ENCODE measurements around the gene CCDC7.
"Not testable (repeated sequence)": the region's sequence is repeated elsewhere in the genome, so short reads cannot be mapped to it uniquely, and the experiment has no call there.

CCDC7 gene

DNA sequence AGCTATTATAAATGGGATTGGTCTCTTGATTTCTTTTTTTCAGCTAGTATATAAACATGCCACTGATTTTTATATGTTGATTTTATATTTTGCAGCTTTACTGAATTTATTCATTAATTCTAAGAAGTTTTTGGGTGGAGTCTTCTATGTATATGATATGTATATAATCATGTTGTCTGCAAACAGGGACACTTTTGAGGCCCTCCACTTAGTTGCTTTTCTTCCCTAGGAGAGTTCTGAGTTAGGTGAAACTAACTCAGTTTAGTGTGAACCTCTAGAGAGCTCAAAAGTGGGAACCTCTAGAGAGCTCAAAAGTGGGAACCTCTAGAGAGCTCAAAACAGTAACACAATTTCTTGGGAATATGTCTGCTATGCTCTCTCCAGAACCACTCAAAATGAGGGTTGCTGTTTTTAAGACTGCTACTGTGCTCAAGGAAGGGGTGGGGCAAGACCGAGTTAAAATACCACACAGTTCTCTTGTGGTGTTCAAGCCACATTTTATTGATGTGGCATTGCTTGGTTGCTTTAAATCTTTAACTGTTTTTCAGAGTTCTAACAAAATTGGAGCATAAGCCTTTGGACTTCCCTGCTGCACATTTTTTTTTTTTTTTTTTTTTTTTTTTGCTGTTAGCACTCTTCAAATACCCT lies 13.2 kb downstream of the CCDC7 start:
- DNase-seq, result peak; percentile 83

DNA sequence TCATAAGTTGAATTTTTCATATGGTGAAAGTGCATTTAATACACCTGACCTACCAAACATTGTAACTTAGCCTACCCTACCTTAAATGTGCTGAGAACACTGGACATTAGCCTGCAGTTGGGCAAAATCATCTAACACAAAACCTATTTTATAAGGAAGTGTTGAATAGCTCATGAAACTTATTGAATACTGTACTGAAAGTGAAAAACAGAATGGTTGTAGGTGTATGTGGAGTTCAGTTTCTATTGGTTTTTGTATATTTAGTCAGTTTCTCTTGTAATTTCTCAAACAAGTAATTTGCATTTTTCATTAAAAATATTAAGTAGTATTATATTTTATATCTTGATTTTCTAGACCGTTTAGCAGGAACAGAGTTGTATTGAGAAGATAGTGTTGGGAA lies 15.3 kb downstream of the CCDC7 start:
- no peak for DNase-seq

DNA sequence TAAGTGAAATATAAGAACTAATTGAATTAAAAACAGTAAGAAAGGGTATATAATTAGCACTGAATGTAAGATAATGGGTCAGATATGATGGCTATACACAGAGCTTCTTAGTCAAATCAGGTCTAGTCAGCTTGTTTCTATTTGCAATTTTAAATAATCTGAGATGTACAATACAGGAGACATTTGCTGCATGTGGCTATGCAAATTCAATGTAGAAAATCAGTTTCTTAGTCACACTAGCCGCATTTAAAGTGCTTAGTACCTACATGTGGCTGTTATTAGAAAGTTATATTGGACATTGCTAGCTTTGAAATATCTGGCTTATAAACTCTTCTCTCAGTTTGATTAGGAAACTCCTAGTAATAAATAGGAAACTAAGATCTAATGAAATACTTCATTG lies 25.3 kb downstream of the CCDC7 start:
- DNase-seq, result no peak

DNA sequence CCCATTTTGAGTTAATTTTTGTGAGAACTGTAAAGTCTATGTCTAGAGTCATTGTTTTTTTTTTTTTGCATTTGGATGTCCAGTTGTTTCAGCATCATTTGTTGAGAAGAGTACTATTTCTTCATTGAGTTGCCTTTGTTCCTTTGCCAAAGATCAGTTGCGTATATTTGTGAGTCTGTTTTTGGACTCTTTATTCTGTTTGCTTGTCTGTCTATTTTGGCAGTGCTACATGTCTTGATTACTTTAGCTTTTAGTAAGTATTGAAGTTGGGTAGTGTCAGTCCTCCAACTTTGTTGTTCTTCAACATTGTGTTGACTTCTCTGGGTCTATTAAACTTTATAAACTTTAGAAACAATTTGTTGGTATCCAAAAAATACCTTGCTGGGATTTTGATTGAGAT lies 31.6 kb downstream of the CCDC7 start:
- DNase-seq, result no peak

DNA sequence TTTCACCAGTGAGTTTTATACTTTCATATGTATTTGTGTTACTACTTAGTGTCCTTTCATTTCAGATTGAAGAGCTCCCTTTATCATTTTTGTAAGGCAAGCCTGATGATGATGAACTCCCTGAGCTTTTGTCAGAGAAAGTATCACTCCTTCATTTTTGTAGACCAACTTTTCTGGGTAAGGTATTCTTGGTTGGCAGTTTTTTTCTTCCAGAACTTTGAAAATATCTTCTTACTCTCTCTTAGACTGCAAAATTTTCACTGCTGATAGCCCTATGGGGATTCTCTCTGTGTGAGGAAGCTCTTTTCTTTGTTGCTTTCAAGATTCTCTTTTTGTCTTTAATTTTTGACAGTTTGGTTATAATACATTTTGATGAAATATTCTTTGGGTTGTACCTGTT lies 35.7 kb downstream of the CCDC7 start:
- no peak for DNase-seq

DNA sequence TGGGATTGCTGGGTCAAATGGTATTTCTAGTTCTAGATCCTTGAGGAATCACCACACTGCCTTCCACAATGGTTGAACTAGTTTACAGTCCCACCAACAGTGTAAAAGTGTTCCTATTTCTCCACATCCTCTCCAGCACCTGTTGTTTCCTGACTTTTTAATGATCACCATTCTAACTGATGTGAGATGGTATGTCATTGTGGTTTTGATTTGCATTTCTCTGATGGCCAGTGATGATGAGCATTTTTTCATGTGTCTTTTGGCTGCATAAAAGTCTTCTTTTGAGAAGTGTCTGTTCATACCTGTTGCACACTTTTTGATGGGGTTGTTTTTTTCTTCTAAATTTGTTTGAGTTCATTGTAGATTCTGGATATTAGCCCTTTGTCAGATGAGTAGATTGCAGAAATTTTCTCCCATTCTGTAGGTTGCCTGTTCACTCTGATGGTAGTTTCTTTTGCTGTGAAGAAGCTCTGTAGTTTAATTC lies 37.1 kb downstream of the CCDC7 start:
- DNase-seq, result not testable (repeated sequence)

DNA sequence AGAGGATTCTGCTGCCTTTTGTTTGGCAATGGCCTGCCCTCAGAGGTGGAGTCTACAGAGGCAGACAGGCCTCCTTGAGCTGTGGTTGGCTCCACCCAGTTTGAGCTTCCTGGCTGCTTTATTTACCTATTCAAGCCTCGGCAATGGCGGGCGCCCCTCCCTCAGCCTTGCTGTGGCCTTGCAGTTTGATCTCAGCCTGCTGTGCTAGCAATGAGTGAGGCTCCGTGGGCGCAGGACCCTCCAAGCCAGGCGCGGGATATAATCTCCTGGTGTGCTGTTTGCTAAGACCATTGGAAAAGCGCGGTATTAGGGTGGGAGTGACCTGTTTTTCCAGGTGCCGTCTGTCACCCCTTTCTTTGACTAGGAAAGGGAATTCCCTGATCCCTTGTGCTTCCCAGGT lies 42.1 kb downstream of the CCDC7 start:
- DNase-seq, result not testable (repeated sequence)

DNA sequence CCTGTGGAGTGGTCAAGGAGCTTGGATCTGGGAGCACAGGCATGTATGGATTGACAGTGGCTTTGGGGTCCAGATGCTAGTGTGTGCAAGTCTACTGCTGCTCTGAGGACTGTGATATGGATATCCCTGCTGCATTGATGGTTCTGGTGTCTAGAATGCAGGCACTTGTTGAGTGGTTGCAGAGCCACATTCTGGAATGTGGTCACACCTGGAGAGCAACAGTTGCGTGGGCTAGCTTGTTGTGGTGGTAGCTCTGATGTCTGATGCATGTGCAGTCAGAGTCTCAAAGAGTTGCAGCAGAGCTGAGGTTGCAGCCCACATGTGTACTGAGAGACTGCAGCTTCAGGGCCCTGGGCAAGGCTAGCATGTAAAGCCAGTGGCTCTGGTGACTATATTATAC lies 43.2 kb downstream of the CCDC7 start:
- no peak for DNase-seq

DNA sequence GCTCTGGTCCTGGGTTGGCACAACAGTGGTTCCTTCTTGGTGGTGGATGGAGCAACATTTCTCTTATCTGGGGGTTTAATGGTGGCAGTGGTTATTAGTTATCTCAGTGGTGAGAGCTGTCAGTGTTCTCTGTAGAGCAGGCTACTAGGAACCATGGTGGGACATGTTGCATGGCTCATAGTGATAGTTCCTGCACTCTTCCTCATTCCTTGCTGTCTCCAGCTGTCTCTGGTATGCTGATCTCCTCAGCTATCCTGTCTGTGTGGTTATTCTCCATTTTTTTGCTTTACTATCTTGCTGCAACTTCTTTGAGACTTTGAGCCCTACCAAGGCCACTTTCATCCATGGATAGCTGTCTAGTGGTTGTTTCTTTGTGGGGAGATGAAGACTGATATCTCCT lies 44.0 kb downstream of the CCDC7 start:
- no peak for DNase-seq

DNA sequence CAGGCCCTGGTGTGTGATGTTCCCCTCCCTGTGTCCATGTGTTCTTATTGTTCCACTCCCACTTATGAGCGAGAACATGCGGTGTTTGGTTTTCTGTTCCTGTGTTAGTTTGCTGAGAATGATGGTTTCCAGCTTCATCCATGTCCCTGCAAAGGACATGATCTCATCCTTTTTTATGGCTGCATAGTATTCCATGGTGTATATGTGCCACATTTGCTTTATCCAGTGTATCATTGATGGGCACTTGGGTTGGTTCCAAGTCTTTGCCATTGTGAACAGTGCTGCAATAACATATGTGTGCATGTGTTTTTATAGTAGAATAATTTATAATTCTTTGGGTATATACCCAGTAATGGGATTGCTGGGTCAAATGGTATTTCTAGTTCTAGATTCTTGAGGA lies 48.6 kb downstream of the CCDC7 start:
- DNase-seq, result not testable (repeated sequence)

DNA sequence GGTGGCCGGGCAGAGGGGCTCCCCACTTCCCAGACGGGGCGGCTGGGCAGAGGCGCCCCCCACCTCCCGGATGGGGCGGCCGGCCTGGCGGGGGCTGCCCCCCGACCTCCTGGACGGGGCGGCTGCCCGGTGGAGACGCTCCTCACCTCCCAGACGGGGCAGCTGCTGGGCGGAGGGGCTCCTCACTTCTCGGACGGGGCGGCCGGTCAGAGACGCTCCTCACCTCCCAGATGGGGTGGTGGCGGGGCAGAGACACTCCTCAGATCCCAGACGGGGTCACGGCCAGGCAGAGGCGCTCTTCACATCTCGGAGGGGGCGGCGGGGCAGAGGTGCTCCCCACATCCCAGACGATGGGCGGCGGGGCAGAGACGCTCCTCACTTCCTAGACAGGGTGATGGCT lies 54.2 kb downstream of the CCDC7 start:
- DNase-seq, result not testable (repeated sequence)

DNA sequence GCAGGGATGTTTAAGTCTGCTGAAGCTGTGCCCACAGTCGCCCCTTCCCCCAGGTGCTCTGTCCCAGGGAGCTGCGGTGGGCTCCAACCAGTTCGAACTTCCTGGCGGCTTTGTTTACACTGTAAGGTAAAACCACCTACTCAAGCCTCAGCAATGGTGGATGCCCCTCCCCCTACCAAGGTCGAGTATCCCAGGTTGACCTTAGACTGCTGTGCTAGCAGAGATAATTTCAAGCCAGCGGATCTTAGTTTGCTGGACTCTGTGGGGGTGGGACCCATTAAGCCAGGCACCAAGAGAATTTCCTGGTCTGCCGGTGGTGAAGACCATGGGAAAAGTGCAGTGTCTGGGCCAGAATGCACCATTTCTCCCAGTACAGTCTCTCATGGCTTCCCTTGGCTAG lies 56.0 kb downstream of the CCDC7 start:
- no peak for DNase-seq

DNA sequence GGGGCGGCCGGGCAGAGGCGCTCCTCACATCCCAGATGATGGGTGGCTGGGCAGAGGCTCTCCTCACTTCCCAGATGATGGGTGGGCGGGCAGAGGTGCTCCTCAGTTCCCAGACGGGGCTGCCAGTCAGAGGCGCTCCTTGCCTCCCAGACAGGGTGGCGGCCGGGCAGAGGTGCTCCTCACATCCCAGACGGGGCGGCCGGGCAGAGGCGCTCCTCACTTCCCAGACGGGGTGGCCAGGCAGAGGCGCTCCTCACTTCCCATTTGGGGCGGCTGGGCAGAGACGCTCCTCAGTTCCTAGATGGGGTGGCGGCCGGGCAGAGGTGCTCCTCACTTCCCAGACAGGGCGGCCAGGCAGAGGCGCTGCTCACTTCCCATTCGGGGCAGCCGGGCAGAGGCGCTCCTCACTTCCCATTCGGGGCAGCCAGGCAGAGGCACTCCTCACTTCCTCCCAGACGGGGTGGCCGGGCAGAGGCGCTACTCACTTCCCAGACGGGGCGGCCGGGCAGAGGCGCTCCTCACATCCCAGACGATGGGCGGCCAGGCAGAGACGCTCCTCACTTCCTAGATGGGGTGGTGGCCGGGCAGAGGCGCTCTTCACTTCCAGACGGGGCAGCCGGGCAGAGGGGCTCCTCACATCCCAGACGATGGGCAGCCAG lies 60.0 kb downstream of the CCDC7 start:
- not testable (repeated sequence) for DNase-seq

DNA sequence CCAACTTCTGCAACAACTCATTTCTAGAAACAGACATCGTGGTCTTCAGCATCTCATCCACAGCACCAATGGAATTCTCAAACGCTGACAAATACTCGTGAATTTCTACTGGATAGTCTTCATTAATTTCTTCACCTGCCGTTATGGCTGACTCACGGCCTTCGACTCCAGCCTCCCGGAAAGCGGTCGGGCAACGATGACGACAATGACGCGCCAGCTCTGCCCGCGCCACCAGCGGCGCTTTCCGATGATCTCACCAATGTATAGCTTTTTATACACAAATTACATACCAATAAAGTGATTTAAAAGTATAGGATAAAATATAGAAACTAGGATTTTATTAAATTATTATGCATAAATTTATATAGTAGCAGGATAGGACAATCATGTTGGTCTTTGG lies 65.7 kb downstream of the CCDC7 start:
- DNase-seq, result no peak

DNA sequence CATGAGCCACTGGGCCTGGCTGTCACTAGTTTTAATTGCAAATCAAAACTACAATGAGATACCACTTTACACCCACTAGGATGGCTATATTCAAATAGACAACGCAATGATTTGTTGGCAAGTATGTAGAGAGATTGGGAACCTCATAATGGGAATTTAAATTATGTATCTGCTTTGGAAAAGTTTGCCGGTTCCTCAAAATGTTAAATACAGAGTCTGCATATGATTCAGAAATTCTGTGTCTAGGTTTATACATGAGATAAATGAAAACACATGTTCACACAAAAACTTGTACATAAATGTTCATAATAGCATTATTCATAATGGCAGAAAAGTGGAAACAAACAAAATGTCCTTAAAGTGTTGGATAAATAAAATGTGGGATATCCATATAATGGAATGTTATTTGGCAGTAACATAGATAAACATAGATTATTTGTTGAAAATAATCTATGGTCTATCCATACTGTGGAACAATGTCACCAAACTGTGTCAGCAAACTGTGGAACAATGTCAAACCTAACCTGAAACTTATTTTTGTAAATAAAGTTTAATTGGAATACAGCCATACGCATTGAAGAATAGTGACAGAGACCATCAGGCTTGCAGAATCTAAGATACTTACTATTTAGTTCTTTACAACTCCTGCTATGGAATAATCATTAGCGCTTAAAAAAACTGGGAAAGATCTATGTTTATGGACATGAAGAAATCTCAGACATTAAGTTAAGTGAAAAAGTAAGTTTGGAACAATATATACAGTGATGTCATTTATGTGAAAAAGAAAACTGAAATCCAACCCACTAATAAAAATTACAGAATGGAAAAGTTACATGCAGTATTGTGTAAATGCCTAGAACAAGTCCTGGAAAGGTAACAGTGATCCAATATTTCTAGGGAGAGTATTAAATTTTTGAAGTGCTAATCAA lies 70.9 kb downstream of the CCDC7 start:
- DNase-seq, result no peak

DNA sequence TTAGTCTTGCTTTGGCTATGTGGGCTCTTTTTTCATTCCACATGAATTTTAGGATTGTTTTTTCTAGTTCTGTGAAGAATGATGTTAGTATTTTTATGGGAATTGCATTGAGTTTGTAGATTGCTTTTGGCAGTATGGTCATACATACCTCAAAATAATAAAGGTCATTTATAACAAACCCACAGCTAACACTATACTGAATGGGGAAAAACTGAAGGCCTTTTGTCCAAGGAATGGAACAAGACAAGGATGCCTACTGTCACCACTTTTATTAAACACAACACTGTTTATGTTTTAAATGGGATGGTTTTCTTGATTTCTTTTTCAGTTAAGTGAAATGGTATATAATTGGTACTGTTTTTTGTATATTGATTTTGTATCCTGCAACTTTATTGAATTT lies 84.3 kb downstream of the CCDC7 start:
- no peak for DNase-seq

DNA sequence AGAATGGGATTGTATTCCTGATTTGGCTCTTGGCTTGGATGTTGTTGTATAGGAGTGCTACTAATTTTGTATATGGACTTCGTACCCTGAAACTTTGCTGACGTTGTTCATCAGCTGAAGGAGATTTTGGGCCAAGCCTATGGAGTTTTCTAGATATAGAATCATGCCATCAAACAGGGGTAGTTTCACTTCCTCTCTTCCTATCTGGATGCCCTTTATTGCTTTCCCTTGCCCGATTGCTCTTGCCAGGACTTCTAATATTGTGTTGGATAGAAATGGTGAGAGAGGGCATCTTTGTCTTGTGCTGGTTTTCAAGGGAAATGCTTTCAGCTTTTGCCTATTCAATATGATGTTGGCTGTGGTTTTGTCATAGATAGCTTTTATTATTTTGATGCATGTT lies 92.3 kb downstream of the CCDC7 start:
- DNase-seq, result no peak

DNA sequence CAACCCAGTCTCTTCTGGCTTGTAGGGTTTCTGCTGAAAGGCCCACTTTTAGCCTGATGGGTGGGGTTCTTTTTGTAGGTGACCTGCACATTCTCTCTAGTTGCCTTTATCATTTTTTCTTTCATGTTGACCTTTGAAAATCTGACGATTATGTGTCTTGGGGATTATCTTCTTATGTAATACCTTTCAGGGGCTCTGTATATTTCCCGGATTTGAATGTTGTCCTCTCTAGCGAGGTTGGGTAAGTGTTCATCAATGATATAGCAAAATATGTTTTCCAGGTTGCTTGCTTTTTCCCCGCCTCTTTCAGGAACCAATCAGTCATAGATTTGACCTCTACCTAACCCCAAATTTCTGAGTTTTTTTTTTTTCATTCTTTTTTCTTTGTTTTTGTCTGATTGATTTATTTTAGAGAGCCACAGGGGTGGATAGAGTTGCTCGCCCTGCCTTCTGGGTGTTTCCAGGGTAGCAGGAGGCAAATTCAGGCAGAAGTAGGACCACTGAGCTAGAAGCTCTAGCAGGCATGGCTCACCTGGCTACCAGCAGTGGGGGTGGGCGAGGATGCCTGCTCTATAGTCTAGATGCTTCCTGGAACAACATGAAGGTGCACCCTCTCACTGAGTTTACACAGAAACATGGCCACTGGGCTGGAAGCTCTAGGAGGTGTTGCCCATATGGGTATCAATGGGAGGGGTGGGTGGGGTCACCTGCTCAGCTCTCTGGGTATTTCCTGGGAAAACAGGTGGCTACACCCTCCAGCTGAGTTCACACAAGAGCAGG lies 94.9 kb downstream of the CCDC7 start:
- DNase-seq, result no peak

DNA sequence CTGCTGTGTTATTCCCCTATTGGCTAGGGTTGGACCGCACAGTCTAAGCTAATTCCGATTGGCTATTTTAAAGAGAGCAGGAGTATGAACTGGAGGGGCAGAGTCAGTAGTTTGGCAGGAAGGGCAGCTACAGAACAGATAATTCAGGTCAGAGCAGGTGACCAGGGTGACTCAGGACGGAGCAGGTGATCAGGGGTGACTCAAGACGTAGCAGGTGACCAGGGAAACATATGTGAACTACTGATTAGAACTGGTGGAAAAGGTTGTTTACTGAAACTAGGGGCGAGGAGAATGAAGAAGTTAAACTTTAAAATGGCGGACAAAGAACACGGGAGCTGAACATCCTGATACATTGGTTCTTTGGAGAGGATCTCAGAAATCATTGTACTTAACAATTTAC lies 102.3 kb downstream of the CCDC7 start:
- DNase-seq, result no peak

DNA sequence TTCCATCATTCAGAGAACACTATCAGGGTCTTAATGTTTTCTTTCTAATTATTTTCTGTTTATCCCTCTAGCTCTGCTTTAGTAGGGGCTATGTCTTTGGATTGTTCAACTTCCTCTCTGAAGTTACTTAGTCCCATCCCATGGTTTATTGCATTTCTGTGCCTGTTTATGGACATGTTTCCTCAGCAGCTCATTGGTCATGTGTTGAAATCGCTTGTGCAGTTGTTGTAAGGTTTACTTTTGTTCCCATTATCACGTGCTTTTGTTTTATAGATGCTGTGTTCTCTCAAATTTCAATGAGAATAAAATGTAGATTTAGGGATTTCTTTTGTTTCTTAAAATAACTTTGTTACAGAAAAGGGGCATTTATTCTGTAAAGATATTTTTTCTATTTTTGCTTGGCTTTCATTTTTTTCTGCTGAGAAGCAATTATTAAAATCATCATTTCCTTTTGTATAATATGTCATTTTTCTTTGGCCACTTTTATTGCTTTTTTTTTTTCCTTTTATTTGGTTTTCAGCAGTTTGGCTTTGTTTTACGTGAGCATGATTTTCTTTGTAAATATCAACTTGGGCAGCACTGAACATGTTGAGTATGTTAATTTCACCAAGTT lies 110.9 kb downstream of the CCDC7 start:
- no peak for DNase-seq

DNA sequence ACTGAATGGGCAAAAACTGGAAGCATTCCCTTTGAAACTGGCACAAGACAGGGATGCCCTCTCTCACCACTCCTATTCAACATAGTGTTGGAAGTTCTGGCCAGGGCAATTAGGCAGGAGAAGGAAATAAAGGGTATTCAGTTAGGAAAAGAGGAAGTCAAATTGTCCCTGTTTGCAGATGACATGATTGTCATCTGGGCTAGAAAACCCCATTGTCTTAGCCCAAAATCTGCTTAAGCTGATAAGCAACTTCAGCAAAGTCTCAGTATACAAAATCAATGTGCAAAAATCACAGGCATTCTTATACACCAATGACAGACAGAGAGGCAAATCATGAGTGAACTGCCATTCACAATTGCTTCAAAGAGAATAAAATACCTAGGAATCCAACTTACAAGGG lies 116.8 kb downstream of the CCDC7 start:
- DNase-seq, result not testable (repeated sequence)

DNA sequence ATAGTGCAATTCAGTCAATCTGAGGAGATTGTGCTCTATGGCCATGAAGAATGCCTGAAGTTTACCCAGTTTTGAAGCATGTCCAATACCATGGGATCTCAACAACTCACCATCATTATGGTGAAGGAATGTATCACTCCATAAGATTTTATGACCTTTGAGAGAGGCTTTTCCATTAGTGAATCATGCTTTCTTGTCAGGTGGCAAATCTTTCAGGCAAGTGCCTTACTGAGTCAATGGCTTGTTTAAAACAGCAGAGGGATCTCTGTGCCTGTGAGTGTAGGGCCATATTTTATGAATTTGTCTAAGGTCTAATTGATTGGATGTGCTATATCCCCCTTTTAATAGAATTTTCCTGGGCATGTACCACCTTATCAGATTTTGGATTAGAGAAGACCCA lies 131.5 kb downstream of the CCDC7 start:
- DNase-seq, result no peak

DNA sequence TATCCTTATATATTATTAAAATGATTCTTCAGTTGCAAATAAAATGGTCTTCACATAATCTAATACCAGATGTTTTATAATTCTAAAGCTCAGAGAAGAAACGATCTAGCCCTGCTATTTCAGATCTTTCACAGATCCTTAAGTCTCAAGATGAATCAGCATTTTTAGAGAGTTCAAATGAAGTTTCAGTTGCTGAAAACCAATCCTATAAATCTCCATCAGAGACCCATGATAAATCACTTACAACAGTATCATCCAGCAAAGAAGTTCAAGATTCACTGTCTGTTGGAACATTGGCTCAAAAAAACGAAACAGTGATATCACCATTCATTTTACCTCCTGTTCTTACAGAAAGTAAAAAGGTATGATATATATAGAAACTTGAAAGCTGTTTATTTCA lies 137.0 kb downstream of the CCDC7 start:
- no peak for DNase-seq

All from CD4-positive, alpha-beta T cell treated with Interleukin-4 for 4 hours (primary cell).